ENCODE data around the gene ACTRT2.

- no peak for TF ChIP-seq CTCF (IDR thresholded peaks at IDR 0.05; ENCODE audit: poor library complexity)
- no peak for TF ChIP-seq EZH2 (IDR thresholded peaks at IDR 0.05; ENCODE audit: borderline replicate concordance)
Observed at GRCh38 chr1:3040004-3040403, 18.7 kb downstream of the ACTRT2 start.

Measured in hepatocyte (in vitro differentiated cells).